Neutrophil (primary cell): ENCODE measurements around the gene ELK1.
A peak's percentile ranks its signal among the peaks of the same experiment; 100 is the strongest.

Source experiments
- H3K27ac ChIP-seq: fragments of 200-600 bp; sonication (generic); 2 replicates; pipeline ENCODE4 v1.5.1; 2016; ENCODE audit warnings: mild to moderate bottlenecking, moderate library complexity
- H3K27me3 ChIP-seq: fragments of 200-600 bp; sonication (generic); 2 replicates; pipeline ENCODE4 v1.6.0; 2016; ENCODE audit warnings: mild to moderate bottlenecking
- H3K36me3 ChIP-seq: fragments of 200-600 bp; sonication (generic); 2 replicates; pipeline ENCODE4 v1.5.1; 2017
- H3K4me1 ChIP-seq, 2 experiments: fragments of 200-600 bp in 1 of 2; sonication (generic) in 1 of 2; 1 replicate in 1 of 2; 2 replicates in 1 of 2; pipeline versions ENCODE4 v1.5.1 to v1.6.1; 2013 to 2016; ENCODE audit warnings: low read depth in 1 of 2, low read length in 1 of 2, mild to moderate bottlenecking in 1 of 2, moderate library complexity in 1 of 2; ENCODE audit not compliant: control insufficient read depth in 1 of 2, insufficient read depth in 1 of 2
- H3K4me3 ChIP-seq, 2 experiments: fragments of 200-600 bp in 1 of 2; sonication (generic) in 1 of 2; 1 replicate in 1 of 2; 2 replicates in 1 of 2; pipeline ENCODE4 v1.5.1; 2013 to 2016; ENCODE audit warnings: low read depth in 1 of 2, low read length in 1 of 2, mild to moderate bottlenecking in 1 of 2, moderate library complexity in 1 of 2
- H3K9me3 ChIP-seq: fragments of 200-600 bp; sonication (generic); 2 replicates; pipeline ENCODE4 v1.5.1; 2016
- TF ChIP-seq, protein P1 (sequence below): fragments of 200-600 bp; sonication (generic); IDR thresholded peaks from 2 replicates; pipeline ENCODE4 v1.5.1; 2016; ENCODE audit warnings: antibody characterized with exemption

ELK1 gene

GRCh38 chrX:47628982-47629381 is 21.4 kb downstream of the ELK1 start:
- Histone ChIP-seq H3K27me3 (no peaks in the 10 kb centered on the region), H3K27ac (peak overlapping the region; percentile 97), H3K4me3 (peak overlapping the region; percentile 71 to 77), H3K9me3 (no peaks in the 10 kb centered on the region), H3K4me1 (peaks cover 58 to 84% of the 10 kb centered on the region in 2 experiments), H3K36me3 (peaks cover 42% of the 10 kb centered on the region)
- TF ChIP-seq, protein P1, sequence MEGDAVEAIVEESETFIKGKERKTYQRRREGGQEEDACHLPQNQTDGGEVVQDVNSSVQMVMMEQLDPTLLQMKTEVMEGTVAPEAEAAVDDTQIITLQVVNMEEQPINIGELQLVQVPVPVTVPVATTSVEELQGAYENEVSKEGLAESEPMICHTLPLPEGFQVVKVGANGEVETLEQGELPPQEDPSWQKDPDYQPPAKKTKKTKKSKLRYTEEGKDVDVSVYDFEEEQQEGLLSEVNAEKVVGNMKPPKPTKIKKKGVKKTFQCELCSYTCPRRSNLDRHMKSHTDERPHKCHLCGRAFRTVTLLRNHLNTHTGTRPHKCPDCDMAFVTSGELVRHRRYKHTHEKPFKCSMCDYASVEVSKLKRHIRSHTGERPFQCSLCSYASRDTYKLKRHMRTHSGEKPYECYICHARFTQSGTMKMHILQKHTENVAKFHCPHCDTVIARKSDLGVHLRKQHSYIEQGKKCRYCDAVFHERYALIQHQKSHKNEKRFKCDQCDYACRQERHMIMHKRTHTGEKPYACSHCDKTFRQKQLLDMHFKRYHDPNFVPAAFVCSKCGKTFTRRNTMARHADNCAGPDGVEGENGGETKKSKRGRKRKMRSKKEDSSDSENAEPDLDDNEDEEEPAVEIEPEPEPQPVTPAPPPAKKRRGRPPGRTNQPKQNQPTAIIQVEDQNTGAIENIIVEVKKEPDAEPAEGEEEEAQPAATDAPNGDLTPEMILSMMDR = peak; percentile 17

GRCh38 chrX:47625365-47625764 is 25.0 kb downstream of the ELK1 start:
- Histone ChIP-seq H3K27me3 (no peaks in the 10 kb centered on the region), H3K4me3 (no peak overlapping the region), H3K4me1 (peaks cover 34 to 63% of the 10 kb centered on the region in 2 experiments), H3K27ac (peak overlapping the region; percentile 47), H3K9me3 (no peaks in the 10 kb centered on the region), H3K36me3 (peaks cover 56% of the 10 kb centered on the region)
- TF ChIP-seq, protein P1 = no peak

DNA sequence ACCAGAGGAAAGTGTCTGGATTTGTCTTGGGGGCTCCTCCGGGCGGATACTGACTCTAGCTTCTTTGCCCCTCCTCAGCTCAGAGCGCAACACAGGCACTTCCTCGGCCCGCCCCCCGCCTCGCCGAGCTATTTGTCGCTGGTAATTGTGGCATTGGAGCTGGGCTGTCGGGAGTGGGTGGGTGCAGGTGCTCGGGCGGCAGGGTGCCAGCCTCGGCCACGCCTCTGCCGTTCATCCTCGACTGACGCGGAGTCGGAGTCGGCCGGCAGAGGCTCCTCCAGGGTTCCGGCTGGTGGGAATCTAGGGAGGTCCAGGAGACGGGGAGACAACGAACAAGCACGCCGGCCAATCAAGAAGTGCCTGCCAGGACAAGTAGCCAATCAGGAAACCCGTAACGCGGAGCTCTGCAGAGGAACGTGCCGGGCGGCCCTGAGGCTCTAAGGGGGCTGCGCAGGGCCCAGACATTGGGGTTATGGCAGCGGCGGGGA is 26.8 kb downstream of the ELK1 start:
- peak overlapping the region; percentile 17 to 38 for H3K4me3 ChIP-seq
- no peaks in the 10 kb centered on the region for H3K9me3 ChIP-seq
- H3K27ac ChIP-seq = peak overlapping the region; percentile 61
- peaks cover 39 to 51% of the 10 kb centered on the region in 2 experiments for H3K4me1 ChIP-seq
- TF ChIP-seq, protein P1 = no peak
- H3K27me3 ChIP-seq = peaks cover 11% of the 10 kb centered on the region
- peaks cover 56% of the 10 kb centered on the region for H3K36me3 ChIP-seq

DNA sequence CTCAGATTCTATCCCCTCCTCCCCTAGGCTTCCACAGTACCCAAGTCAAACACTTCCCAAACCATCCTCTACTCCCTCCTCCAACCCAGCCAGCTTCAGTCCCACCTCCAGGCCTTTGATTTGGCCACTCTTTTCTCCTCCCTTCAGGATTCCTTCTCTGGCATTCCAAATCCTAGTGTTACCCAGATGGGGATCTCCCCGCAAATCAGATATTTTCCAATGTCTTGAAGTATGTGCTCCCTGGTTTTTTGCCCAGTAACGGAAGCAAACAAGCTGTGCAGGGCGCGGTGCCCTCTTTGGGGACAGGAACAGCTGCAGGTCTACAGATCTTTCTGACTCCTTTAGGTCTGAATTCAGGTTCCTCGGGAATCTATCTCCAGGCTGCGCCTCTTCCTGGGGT is 28.5 kb downstream of the ELK1 start:
- H3K4me3 ChIP-seq = no peak overlapping the region
- H3K27ac ChIP-seq = no peak overlapping the region
- H3K4me1 ChIP-seq = peaks cover 22 to 34% of the 10 kb centered on the region in 2 experiments
- no peaks in the 10 kb centered on the region for H3K9me3 ChIP-seq
- H3K27me3 ChIP-seq = peaks cover 24% of the 10 kb centered on the region
- TF ChIP-seq, protein P1 = no peak
- peaks cover 41% of the 10 kb centered on the region for H3K36me3 ChIP-seq

- Histone ChIP-seq H3K36me3 (peaks cover 26% of the 10 kb centered on the region), H3K4me1 (peaks cover 21 to 23% of the 10 kb centered on the region in 2 experiments), H3K27ac (no peak overlapping the region), H3K4me3 (no peak overlapping the region), H3K27me3 (peaks cover 24% of the 10 kb centered on the region), H3K9me3 (no peaks in the 10 kb centered on the region)
- TF ChIP-seq, protein P1 = no peak
Measured at GRCh38 chrX:47620303-47620685, 30.1 kb downstream of the ELK1 start.
